SK-N-SH (cell line): ENCODE data around the gene SCN9A. TPM values are rescaled to one million over a fixed set of nuclear protein-coding genes. Genes with fewer than 3 reads are reported as not detected.
"Not testable (repeated sequence)": the region's sequence is repeated elsewhere in the genome, so short reads cannot be mapped to it uniquely, and the experiment has no call there.

Source experiments
- CTCF ChIA-PET: fragments of 300-600, 350-600 bp; formaldehyde crosslinking; extraction: SDS; loops from one replicate; lab custom pipeline; 2021; lab: Yijun Ruan, JAX
- POLR2A ChIA-PET: fragments of 350-600 bp; sonication (Branson Sonifier 250); formaldehyde crosslinking; extraction: SDS; loops from one replicate; lab custom pipeline; 2020; ENCODE audit warnings: antibody characterized with exemption, inconsistent platforms; lab: Yijun Ruan, JAX
- DNase-seq: peaks from one replicate; pipeline ENCODE4 v3.0.0; 2012
- H2AFZ ChIP-seq: fragments of 200-600 bp; sonication (generic); 2 replicates; pipeline ENCODE4 v1.8.1; 2016; ENCODE audit warnings: antibody characterized with exemption, mild to moderate bottlenecking, low read depth
- H3F3A ChIP-seq: fragments of 200-600 bp; sonication (generic); replicated peaks from 2 replicates; pipeline ENCODE3; 2016; ENCODE audit warnings: antibody characterized with exemption, mild to moderate bottlenecking; ENCODE audit not compliant: insufficient read depth
- H3K27ac ChIP-seq, 2 experiments: fragments of 200-500 bp in 1 of 2; fragments of 200-600 bp in 1 of 2; sonication (Bioruptor generic) in 1 of 2; sonication (generic), shearing (Covaris generic) in 1 of 2; 2 replicates each; pipeline versions ENCODE4 v1.5.1 to v1.6.1; 2014 to 2016; ENCODE audit warnings: low read depth in 2 of 2, inconsistent platforms in 1 of 2, low read length in 1 of 2, mild to moderate bottlenecking in 1 of 2, mixed read lengths in 1 of 2
- H3K27me3 ChIP-seq: fragments of 200-600 bp; sonication (generic), shearing (Covaris generic); 2 replicates; pipeline ENCODE4 v1.6.1; 2016; ENCODE audit warnings: mixed run types; ENCODE audit not compliant: insufficient read depth
- H3K36me3 ChIP-seq, 2 experiments: fragments of 200-500 bp in 1 of 2; fragments of 200-600 bp in 1 of 2; sonication (Bioruptor generic) in 1 of 2; sonication (generic) in 1 of 2; replicated peaks in 1 of 2; 2 replicates each; pipeline versions ENCODE3 to v1.5.1; 2014 to 2016; ENCODE audit warnings: low read length in 1 of 2, mild to moderate bottlenecking in 1 of 2; ENCODE audit not compliant: insufficient read depth in 2 of 2, control insufficient read depth in 1 of 2
- H3K4me1 ChIP-seq, 2 experiments: fragments of 200-500 bp in 1 of 2; fragments of 200-600 bp in 1 of 2; sonication (Bioruptor generic) in 1 of 2; sonication (generic), shearing (Covaris generic) in 1 of 2; 2 replicates each; pipeline versions ENCODE4 v1.5.1 to v1.6.1; 2014 to 2016; ENCODE audit warnings: low read depth in 1 of 2, low read length in 1 of 2, mixed run types in 1 of 2; ENCODE audit not compliant: insufficient read depth in 2 of 2, control insufficient read depth in 1 of 2
- H3K4me2 ChIP-seq: fragments of 200-600 bp; sonication (generic), shearing (Covaris generic); 2 replicates; pipeline ENCODE4 v1.6.1; 2017; ENCODE audit warnings: mixed run types
- H3K4me3 ChIP-seq, 2 experiments: fragments of 200-500 bp in 1 of 2; fragments of 200-600 bp in 1 of 2; sonication (Bioruptor generic) in 1 of 2; sonication (generic), shearing (Covaris generic) in 1 of 2; 2 replicates each; pipeline versions ENCODE4 v1.5.1 to v1.8.1; 2014 to 2016; ENCODE audit warnings: low read depth in 2 of 2, inconsistent platforms in 1 of 2, low read length in 1 of 2, mild to moderate bottlenecking in 1 of 2, mixed read lengths in 1 of 2, moderate library complexity in 1 of 2
- H3K79me2 ChIP-seq: fragments of 200-600 bp; sonication (generic); 2 replicates; pipeline ENCODE4 v1.8.1; 2017; ENCODE audit warnings: mild to moderate bottlenecking; ENCODE audit not compliant: insufficient read depth
- H3K9ac ChIP-seq: fragments of 200-600 bp; sonication (generic); 2 replicates; pipeline ENCODE4 v1.6.1; 2017; ENCODE audit warnings: mixed run types
- H3K9me2 ChIP-seq: fragments of 200-600 bp; sonication (generic); 2 replicates; pipeline ENCODE4 v1.6.1; 2017; ENCODE audit warnings: mixed run types
- H3K9me3 ChIP-seq: fragments of 200-600 bp; sonication (generic); 2 replicates; pipeline ENCODE4 v1.6.1; 2017; ENCODE audit warnings: mixed run types, mild to moderate bottlenecking, moderate library complexity
- H4K20me1 ChIP-seq: fragments of 200-600 bp; sonication (generic); 2 replicates; pipeline ENCODE4 v1.6.1; 2017; ENCODE audit warnings: mild to moderate bottlenecking, mixed run types; ENCODE audit not compliant: insufficient read depth
- CHD2 ChIP-seq: fragments of 150-350 bp; IDR thresholded peaks from 2 replicates; pipeline ENCODE4 v1.6.1; 2018; ENCODE audit warnings: low read length; ENCODE audit not compliant: partially characterized antibody
- FOSL2 ChIP-seq: IDR thresholded peaks from 2 replicates; pipeline ENCODE4 v1.4.0; 2012; ENCODE audit warnings: low read depth, mild to moderate bottlenecking, moderate library complexity, borderline replicate concordance
- FOXM1 ChIP-seq: IDR thresholded peaks from 2 replicates; pipeline ENCODE4 v1.4.0; 2012; ENCODE audit warnings: low read depth, mild to moderate bottlenecking
- MEF2A ChIP-seq: IDR thresholded peaks from 2 replicates; pipeline ENCODE4 v1.4.0; 2012; ENCODE audit warnings: low read depth, borderline replicate concordance
- MXI1 ChIP-seq: IDR thresholded peaks from 2 replicates; pipeline ENCODE4 v1.6.1; 2012; ENCODE audit warnings: mild to moderate bottlenecking, low read depth, low read length, improper control_type of control experiment
- SIN3A ChIP-seq: IDR thresholded peaks from 2 replicates; pipeline ENCODE4 v1.6.1; 2012; ENCODE audit warnings: low read depth, mild to moderate bottlenecking, low read length, moderate library complexity, borderline replicate concordance
- TAF1 ChIP-seq: IDR thresholded peaks from 2 replicates; pipeline ENCODE4 v1.6.1; 2012; ENCODE audit warnings: low read depth, mild to moderate bottlenecking, low read length, moderate library complexity, borderline replicate concordance
- WGBS: methylation state at CpG from one replicate; pipeline ENCODE4 v1.1.6; 2017; ENCODE audit warnings: low lambda C conversion rate; 5-methylcytosine and 5-hydroxymethylcytosine counted together
- polyA plus RNA-seq, 3 experiments: library from polyadenylated mRNA; depleted of rRNA; stranded (reverse); fragments of >200 nt; gene quantifications; 2 replicates each; pipeline ENCODE4 v1.2.3, GENCODE V29; 2012
- TF ChIP-seq, protein P1 (sequence below): IDR thresholded peaks from 2 replicates; pipeline ENCODE4; 2012

SCN9A gene
- polyA plus RNA-seq, 1 of the 3 experiments (the other 2 are of a cell fraction): 5.9 TPM

DNA sequence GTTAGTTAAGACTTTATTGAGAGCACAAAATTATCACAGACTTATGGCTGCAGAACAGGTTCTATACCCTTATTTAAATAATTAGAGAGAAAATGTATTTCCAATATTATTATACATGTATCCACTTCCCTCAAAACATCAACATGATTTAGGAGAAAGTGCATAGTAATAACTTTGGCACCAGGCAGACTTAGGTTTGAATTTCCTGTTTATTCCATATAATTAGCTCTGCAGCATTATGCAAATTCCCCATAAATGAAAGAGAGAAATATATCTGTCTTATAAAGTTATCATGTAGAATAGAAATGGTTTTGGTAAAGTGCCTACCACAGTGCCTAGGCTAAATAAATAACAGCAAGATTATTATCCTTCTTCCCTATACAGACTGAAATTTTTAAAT, 15.3 kb downstream of the SCN9A start:
- DNase-seq: no peak
- no peaks in the 10 kb centered on the region for H3K27me3 ChIP-seq
- TF ChIP-seq MEF2A: no peak
- no peak for TF ChIP-seq SIN3A
- H3K9ac ChIP-seq: no peak overlapping the region
- H3K4me2 ChIP-seq: no peak overlapping the region
- peaks cover 7% of the 10 kb centered on the region for H3F3A ChIP-seq
- no peaks in the 10 kb centered on the region for H3K9me2 ChIP-seq
- CTCF ChIA-PET: interaction anchor here (0.7 to 2.7 kb wide), 18 partner anchors 9 to 179 kb away, joined by 3 to 27 read pairs (median 6); partner anchors contain the start of gene SCN9A
- H3K4me1 ChIP-seq: peaks cover 3 to 11% of the 10 kb centered on the region in 2 experiments; a peak in 2 of 4 replicates
- H3K4me3 ChIP-seq: no peak overlapping the region
- no peaks in the 10 kb centered on the region for H3K9me3 ChIP-seq
- peak overlapping the region in 1 of 2 experiments; percentile 66; a peak in 1 of 4 replicates for H3K27ac ChIP-seq
- H3K79me2 ChIP-seq: peaks cover 14% of the 10 kb centered on the region; the same call in 1 of the 2 replicates
- peaks cover 0 to 5% of the 10 kb centered on the region in 2 experiments for H3K36me3 ChIP-seq
- no peaks in the 10 kb centered on the region for H4K20me1 ChIP-seq
- H2AFZ ChIP-seq: no peak overlapping the region
- POLR2A ChIA-PET: interaction anchor here (1.3 kb wide), 1 partner anchor 15 kb away, joined by 3 read pairs; the partner anchor contains the start of gene SCN9A

DNA sequence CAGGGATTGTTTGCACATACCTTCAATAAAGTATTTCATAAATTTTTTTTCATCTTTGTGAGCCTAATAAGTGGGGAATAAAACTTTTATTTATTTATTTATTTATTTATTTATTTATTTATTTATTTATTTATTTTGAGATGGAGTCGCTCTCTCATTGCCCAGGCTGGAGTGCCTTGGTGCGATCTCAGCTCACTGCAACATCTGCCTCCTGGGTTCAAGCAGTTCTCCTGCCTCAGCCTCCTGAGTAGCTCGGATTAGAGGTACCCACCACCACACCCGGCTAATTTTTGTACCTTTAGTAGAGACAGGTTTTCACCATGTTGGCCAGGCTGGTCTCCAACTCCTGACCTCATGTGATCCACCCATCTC, 17.8 kb downstream of the SCN9A start:
- H3K9me3 ChIP-seq, H3K27me3 ChIP-seq, H3K9me2 ChIP-seq, H3F3A ChIP-seq, H3K4me2 ChIP-seq, H3K9ac ChIP-seq, DNase-seq, H2AFZ ChIP-seq, H3K4me3 ChIP-seq, H3K36me3 ChIP-seq, H3K27ac ChIP-seq, H4K20me1 ChIP-seq, POLR2A ChIA-PET: not testable (repeated sequence)
- CTCF ChIA-PET: interaction anchor here (1.5 to 1.7 kb wide), 2 partner anchors 20 to 59 kb away, joined by 3 to 4 read pairs; no protein-coding TSS in a partner anchor
- peaks cover 3 to 11% of the 10 kb centered on the region in 2 experiments; a peak in 2 of 4 replicates for H3K4me1 ChIP-seq
- H3K79me2 ChIP-seq: 0 out of 2 replicates have a peak, but pooled peaks cover 10% of the 10 kb centered on the region
- WGBS: 96% methylated on average over 4 of the region's 4 CpGs

DNA sequence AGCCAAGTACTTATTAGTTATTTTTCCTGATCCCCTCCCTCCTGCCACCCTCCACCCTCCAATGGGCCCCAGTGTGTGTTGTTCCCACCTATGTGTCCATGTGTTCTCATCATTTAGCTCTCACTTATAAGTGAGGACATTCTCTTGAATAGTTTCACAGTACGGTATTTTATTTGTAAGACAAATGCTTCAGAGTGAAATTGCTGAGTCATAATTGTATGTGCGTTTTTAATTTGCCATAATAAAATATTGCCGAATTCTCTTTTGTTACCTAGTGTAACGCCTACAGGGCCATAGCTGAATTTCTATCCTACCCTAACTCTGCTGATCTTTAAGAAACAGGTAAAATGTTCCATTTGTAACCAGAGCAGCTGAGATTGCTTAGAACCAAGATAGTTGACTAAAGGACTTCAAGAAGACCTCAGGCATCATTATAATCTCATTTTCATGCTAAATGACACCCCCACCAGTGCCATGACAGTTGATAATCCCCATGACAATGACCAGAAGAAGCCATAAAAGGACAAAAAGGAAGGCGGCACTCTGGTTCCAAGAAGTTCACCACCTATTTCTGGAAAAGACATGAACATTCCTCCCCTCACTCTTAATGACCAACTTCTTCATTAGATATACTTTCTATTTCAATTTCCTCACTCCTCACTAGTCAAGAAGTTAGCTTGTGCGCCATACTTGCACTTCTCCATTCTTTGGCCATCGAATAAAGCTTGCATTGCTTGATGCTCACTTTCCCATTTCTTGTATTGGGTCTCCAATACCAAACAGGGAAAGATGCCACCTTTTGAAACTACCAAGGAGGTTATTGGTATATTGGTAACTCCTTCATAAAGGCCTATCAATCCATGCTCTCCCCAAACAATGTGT, 18.4 kb downstream of the SCN9A start:
- Histone ChIP-seq H3K9me3 (no peaks in the 10 kb centered on the region), H3K36me3 (peaks cover 0 to 5% of the 10 kb centered on the region in 2 experiments), H3K4me3 (no peak overlapping the region), H3K9me2 (no peaks in the 10 kb centered on the region), H3K79me2 (0 out of 2 replicates have a peak, but pooled peaks cover 11% of the 10 kb centered on the region), H3K27me3 (no peaks in the 10 kb centered on the region), H2AFZ (no peak overlapping the region), H3K9ac (no peak overlapping the region), H3F3A (peaks cover 8% of the 10 kb centered on the region), H4K20me1 (no peaks in the 10 kb centered on the region), H3K4me1 (peaks cover 3 to 10% of the 10 kb centered on the region in 2 experiments; a peak in 2 of 4 replicates), H3K4me2 (no peak overlapping the region), H3K27ac (no peak overlapping the region)
- DNase-seq: no peak
- CTCF ChIA-PET: interaction anchor here (0.8 to 1.7 kb wide), 4 partner anchors 20 to 159 kb away, joined by 3 to 5 read pairs (median 4); no protein-coding TSS in a partner anchor
- 88% methylated on average over 7 of the region's 7 CpGs for WGBS
- POLR2A ChIA-PET: no interaction called here
- no peak for TF ChIP-seq FOXM1
- TF ChIP-seq TAF1: no peak
- TF ChIP-seq, protein P1, sequence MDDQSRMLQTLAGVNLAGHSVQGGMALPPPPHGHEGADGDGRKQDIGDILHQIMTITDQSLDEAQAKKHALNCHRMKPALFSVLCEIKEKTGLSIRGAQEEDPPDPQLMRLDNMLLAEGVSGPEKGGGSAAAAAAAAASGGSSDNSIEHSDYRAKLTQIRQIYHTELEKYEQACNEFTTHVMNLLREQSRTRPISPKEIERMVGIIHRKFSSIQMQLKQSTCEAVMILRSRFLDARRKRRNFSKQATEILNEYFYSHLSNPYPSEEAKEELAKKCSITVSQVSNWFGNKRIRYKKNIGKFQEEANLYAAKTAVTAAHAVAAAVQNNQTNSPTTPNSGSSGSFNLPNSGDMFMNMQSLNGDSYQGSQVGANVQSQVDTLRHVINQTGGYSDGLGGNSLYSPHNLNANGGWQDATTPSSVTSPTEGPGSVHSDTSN: no peak
- TF ChIP-seq MXI1: no peak
- no peak for TF ChIP-seq FOSL2
- no peak for TF ChIP-seq CHD2
